Keratinocyte (primary cell): ENCODE data around the gene TRIB2.

ENCODE experiments used
- CTCF ChIP-seq, 3 experiments: IDR thresholded peaks in 1 of 3; conservative IDR thresholded peaks in 1 of 3; optimal IDR thresholded peaks in 1 of 3; 2 replicates in 2 of 3; 3 replicates in 1 of 3; pipeline versions ENCODE3 to v1.5.1; 2011; ENCODE audit warnings: low read length in 3 of 3, mild to moderate bottlenecking in 3 of 3, moderate library complexity in 2 of 3, control low read depth in 1 of 3, inconsistent platforms in 1 of 3; ENCODE audit not compliant: insufficient read depth in 2 of 3; ENCODE audit errors: extremely low read depth in 1 of 3
- EZH2 ChIP-seq: IDR thresholded peaks from one replicate; pipeline ENCODE4 v1.6.1; 2012; ENCODE audit warnings: inconsistent platforms, mild to moderate bottlenecking, low read length, moderate library complexity

GRCh38 chr2:12737297-12737696, 20.6 kb downstream of the TRIB2 start:
- TF ChIP-seq CTCF (optimal IDR thresholded peaks at IDR 0.05 in 1 of 3, IDR thresholded peaks at IDR 0.05 in 1 of 3, conservative IDR thresholded peaks at IDR 0.05 in 1 of 3; ENCODE audit: extremely low read depth in 1 of 3, insufficient read depth in 2 of 3, low read length in 3 of 3) (no peak), EZH2 (no peak)
